ENCODE measurements around the gene SZT2.

DNA sequence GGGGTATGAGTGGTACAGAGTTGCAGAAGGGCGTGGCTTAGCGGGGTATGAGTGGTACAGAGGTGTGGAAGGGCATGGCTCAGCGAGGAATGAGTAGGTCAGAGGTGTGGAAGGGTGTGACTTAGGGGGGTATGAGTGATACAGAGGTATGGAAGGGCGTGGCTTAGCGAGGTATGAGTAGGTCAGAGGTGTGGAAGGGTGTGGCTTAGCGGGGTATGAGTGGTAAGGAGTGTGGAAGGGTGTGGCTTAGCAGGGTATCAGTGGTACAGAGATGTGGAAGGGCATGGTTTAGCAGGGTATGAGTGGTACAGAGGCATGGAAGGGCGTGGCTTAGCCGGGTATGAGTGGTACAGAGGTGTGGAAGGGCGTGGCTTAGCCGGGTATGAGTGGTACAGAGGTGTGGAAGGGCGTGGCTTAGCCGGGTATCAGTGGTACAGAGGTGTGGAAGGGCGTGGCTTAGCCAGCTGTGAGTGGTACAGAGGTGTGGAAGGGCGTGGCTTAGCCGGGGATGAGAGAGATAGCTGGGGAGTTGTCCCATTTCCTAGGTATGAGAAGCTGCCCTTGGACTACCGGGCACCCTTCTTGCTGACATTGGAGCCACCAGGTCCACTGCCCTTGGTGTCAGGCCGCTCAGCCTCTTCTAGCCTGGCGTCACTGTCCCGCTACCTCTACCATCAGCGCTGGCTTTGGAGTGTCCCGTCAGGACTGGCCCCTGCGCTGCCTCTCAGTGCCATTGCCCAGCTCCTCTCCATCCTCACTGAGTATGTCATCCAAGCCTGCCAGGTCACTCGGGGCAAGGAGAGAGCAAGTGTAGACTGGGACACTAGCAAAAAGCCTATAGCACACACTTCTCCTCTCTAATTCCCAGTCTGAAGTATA, 34.2 kb downstream of the SZT2 start:
- TF ChIP-seq, protein P1, sequence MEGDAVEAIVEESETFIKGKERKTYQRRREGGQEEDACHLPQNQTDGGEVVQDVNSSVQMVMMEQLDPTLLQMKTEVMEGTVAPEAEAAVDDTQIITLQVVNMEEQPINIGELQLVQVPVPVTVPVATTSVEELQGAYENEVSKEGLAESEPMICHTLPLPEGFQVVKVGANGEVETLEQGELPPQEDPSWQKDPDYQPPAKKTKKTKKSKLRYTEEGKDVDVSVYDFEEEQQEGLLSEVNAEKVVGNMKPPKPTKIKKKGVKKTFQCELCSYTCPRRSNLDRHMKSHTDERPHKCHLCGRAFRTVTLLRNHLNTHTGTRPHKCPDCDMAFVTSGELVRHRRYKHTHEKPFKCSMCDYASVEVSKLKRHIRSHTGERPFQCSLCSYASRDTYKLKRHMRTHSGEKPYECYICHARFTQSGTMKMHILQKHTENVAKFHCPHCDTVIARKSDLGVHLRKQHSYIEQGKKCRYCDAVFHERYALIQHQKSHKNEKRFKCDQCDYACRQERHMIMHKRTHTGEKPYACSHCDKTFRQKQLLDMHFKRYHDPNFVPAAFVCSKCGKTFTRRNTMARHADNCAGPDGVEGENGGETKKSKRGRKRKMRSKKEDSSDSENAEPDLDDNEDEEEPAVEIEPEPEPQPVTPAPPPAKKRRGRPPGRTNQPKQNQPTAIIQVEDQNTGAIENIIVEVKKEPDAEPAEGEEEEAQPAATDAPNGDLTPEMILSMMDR (IDR thresholded peaks at IDR 0.05; ENCODE audit: poor library complexity): no peak
- TF ChIP-seq EZH2phosphoT487 (IDR thresholded peaks at IDR 0.05; ENCODE audit: low read depth, severe bottlenecking, unreplicated experiment): no peak
- no peak for TF ChIP-seq EZH2 (IDR thresholded peaks at IDR 0.05; ENCODE audit: borderline replicate concordance)
